Right ventricle myocardium superior (tissue), 1 donor: ENCODE measurements around the gene COL4A4. TPM values are rescaled to one million over a fixed set of nuclear protein-coding genes. Genes with fewer than 3 reads are reported as not detected.
A peak's percentile ranks its signal among the peaks of the same experiment; 100 is the strongest.
"Not testable (repeated sequence)": the region's sequence is repeated elsewhere in the genome, so short reads cannot be mapped to it uniquely, and the experiment has no call there.

Experiments
- ATAC-seq: fragments of 200-7000 bp; cut with Tn5 transposase; one replicate; pipeline ENCODE4 v1.9.1; 2020; ENCODE audit warnings: mild to moderate bottlenecking; ENCODE audit not compliant: poor library complexity
- DNase-seq: peaks from one replicate; pipeline ENCODE4 v3.0.0-alpha.2; 2020
- intact Hi-C: fragments of 100-400 bp; cut with DNase I; formaldehyde crosslinking; loops from one replicate; pipeline ENCODE4 v1.11.2; 2022
- total RNA-seq: library from RNA; stranded (reverse); fragmentation: NEBNext Ultra II Directional; extraction: Animal tissue kit (Norgen Biotek cat#: 25700); gene quantifications from one replicate; pipeline ENCODE4 v1.2.1, GENCODE V29; 2021
- donor health status: DM: no; HTN: yes; CAD: no; lungs with severe emphysema.

Gene COL4A4
- total RNA-seq, 1 donor from 2014 or later = 10.3 TPM

DNA sequence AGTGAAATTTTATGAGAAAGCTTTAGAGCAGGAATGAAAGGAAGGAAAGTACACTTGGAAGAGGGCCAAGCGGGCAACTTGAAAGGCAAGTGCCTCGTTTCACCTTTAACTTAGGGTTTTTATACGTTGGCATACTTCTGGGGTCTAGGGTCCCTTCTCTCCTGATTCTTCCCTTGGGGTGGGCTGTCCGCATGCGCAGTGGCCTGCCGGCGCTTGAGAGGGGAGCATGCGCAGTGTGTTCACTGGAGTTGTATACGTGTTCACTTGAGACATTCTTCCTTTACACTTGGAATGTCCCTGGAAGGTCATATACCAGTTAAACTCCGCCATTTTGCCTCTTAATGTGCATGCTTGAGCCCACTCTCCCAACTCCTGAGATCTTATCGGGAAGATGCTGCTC is 7.8 kb upstream of the COL4A4 start:
- intact Hi-C loops, DNase-seq: not testable (repeated sequence)

DNA sequence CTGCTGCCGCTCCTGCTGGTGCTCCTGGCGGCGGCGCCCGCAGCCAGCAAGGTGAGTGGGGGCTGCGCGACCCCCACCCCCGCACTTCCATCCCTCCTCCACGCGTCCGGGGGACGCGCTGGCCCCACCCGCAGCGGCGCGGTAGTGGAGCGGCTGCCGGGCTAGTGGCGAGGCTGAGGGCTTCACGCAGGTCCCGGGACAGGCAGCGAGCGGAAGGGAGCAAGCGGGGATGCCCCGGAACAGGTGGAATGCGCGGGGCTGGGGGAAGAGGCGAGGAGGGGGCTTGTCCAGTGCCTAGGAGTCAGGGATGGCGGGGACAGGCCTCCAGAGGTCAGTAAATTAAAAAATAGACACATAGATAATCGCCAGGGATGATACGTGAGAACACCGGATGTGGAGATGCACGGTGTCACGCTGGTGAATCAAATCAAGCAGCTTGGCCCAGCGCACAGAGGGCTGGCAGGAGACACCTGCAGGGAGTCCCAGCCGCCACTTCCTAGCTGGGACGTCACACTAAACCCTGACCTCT is 822 bp upstream of the COL4A4 start:
- intact Hi-C loops = no loop called here
- DNase-seq (peak; percentile 62), ATAC-seq (peak; percentile 50)

More for the DNA sequence above, 7.8 kb upstream of the COL4A4 start:
- ATAC-seq = not testable (repeated sequence)

DNA sequence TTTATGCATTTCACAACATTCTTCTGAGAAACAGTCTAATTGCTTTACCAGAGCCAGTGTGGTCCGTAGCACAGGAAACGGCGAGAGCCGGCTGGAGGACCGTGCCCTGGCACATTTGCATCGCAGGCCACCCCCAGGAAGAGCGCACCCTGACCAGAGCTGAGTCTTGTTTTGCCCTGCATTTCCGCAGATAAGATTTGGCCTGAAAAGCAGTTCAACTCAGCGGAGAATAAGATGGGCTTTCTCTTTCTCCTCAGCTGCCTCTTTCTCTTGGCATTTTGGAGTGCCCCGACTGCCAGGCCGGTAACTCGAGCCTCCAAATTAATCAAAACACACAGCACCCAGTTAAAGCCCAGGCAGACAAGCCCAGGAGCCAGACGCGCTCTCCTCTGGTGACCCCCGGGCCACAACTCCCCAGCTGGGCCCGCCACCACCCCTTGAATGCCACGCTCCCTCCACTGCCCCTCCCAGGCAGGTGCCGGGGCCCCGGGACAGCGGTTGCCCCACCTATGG is 464 bp downstream of the COL4A4 start:
- peak; percentile 40 for DNase-seq

DNA sequence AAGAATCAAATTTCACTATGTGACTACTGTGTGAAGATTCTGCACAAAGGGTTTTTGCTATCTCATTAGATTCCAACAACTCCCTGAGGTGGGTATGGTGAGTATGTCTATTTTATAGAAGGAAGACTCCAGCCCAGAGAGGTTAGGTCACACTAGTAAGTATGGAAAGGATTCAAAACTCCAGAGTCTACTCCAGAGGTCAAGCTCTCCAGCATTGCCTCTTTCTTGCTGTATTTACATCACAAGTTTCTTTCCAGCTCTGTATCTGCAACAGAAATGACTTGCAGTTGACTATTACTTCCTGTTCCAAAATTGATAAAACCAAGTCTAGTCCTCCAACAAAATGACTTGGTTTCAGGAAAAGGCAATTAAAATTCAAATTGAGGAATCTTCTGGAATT is 2.1 kb downstream of the COL4A4 start:
- intact Hi-C loops = no loop called here
- no peak for DNase-seq
- ATAC-seq = no peak

More for the DNA sequence above, 464 bp downstream of the COL4A4 start:
- intact Hi-C loops = no loop called here
- peak; percentile 49 for ATAC-seq

DNA sequence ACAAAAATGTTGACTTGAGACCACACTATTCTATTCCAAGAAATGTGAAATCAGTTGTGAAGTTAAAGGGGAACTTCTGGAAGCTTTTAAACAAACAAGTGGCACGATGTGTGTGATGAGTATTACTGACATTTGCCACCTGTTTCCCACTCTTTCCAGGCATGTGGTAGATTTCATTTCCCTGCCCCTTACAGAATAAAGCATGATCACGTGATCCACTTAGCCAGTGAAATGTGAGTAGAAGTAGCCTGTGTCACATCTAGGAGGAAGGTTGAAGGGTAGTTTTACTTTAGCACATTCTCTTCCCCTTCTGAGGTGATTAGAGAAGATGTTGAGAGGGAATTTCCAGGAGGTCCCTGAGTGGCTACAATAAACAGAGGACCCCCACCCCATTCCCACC is 3.8 kb downstream of the COL4A4 start:
- DNase-seq = no peak
- no peak for ATAC-seq
- intact Hi-C loops = no loop called here

DNA sequence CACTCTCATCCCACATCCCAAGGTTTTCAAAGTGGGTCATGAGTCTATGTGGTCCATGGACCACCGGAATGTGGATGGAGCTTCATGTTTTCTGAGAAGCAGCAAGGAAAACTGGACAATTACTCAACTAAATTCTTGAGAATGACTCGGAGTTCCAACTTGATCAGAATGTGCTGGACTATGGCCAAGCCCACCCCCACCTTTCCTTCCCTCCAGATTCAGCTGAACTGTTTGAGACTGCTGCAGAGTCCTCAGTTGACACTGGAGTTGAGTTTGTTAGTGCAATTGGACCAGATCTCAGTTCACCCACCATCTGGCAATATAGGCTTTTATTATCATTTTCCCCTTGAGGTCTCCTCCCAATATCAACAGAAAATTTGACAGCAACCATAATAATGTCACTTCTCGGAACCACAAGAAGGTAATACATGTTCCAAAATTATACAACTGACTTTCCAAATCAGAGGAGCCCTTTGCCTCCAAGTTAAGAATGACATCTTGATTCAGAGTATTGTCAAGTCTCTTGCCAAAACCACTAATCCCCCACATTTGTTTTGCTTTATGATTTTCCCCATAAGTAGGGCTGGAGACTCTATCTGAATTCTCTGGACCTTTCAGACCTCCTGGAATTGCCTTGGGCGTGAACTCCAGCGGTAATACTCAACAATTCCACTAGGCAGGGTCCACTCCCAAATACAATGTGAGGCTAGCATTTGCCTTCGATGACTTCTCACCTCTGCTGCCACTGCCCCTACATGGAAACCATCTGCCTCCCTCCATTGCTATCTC is 8.8 kb downstream of the COL4A4 start:
- ATAC-seq = peak; percentile 69
- DNase-seq = peak; percentile 69
- intact Hi-C loops = no loop called here

DNA sequence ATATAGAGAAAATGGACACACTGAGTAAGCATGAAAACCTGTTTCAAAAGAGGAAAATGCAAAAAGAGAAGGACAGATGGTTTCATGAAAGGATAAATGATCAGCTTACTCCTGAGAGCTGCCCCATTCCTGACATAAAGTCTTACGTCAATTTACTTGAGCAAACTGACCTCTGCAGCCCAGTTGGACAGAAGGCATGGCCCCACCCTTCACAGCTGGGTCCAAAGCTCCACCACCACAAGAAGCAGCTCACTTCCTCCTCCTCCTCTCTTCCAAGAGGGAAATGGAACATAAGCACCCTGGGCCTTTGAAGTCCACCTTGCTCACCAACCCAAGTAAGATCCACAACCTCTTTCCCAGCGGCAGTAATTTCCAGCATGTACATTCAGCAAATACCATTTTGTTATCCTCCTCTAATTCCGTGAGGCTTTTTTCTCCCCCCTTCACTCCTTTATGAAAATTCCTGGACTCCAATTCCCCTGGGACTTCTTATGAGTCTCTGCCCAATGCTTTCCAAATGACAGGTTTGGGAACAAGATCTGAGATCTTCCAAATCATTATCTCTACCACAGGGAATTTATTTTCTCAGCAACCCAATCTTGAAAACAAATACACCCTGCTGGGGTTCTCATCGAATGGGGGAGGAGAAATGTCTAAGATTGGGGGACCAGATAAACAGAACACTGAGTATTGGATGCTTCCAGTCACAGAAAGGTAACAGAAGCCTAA is 10.1 kb downstream of the COL4A4 start:
- peak; percentile 76 for DNase-seq
- intact Hi-C loops = no loop called here

DNA sequence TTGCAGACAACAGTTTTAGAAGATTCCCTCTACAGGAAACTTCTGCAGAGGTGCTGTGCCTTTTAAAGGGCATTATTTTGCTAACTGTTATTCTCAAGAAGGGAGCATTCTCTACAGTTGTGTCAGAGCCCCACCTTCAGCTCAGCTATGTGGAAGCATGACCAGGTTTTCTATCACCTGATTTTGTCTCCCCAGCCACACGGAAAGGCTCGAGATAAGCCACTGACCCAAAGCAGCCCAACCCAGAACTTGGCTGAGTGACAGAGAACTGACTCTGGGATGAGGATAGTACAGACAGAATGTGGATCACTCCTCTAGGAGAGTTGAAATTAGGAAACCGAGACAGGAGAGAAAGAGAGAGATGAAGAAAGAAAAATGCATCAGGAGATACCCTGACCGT is 10.7 kb downstream of the COL4A4 start:
- DNase-seq (no peak), ATAC-seq (peak; percentile 42)
- intact Hi-C loops = no loop called here

More for the DNA sequence above, 10.1 kb downstream of the COL4A4 start:
- peak; percentile 81 for ATAC-seq

DNA sequence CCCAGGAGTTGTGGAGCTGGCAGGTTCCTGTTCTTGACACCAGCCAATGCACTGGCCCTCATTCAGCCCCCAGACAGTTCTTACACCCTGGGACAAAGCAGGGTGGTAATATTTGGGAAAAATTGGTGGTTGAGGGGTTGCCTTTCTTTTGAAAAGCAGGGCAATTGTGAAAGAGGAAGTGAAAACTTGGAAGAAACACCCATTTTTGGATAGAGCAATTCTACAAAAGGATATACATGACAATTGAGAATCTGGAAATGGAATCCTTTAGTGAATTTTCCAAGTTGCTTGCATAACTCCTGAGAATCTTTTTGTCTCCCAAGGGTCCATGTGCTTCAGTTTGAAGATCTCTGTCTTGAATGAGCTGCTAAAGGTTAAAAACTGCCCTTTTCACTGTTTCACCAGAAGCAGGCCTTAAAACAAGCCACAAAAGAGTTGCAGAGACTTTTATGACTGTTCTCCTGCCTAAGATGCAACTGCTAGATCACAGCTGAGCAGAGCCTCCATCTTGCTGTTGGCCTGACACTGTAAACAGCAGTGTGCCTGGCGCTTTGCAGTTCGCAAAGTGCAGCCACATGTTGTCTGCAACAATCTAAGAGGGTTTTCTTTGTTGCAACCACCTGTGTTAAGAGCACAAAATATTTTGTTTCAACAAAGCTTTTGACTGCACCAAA is 11.8 kb downstream of the COL4A4 start:
- ATAC-seq (peak; percentile 8), DNase-seq (no peak)
- intact Hi-C loops = no loop called here

DNA sequence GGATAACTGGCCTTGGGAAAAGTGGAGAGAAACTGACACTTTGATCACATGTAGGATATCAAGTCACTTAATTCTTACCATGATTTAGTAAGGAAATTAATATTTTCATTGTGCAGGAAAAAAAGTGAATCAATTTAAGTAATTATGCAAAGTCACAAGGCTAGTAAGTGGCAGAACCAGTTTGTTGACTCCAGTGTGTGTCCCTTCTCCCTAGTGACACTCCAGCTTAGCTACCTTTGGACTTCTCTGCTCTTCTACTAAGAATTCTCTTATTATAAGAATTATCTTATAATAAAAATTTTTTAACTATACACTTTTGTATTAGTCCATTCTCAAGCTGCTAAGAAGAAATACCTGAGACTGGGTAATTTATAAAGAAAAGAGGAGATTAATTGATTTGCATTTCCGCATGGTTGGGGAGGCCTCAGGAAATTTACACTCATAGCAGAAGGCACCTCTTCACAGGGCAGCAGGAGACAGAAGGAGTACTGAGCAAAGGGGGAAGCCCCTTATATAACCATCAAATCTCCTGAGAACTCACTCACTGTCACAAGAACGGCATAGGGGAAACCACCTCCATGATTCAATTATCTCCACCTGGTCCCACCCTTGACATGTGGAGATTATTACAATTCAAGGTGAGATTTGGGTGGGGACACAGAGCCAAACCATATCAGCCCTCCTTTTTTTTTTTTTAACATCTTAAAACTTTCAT is 13.6 kb downstream of the COL4A4 start:
- intact Hi-C loops = no loop called here
- ATAC-seq (no peak), DNase-seq (no peak)

DNA sequence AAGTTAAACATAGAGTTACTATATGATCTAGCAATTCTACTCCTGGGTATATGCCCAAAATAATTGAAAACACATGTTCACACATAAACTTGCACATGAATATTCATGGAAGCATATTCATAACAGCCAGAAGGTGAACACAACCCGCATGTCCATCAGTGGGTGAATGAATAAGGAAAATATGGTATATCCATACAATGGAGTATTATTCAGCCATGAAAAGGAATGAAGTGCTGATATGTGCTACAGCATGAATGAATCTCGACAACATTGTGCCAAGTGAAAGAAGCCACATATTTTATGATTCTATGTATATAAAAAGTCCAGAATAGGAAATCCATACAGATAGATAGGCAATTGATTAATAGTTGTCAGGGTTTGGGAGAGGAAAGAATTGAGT is 15.9 kb downstream of the COL4A4 start:
- no peak for ATAC-seq
- no peak for DNase-seq
- intact Hi-C loops = no loop called here

DNA sequence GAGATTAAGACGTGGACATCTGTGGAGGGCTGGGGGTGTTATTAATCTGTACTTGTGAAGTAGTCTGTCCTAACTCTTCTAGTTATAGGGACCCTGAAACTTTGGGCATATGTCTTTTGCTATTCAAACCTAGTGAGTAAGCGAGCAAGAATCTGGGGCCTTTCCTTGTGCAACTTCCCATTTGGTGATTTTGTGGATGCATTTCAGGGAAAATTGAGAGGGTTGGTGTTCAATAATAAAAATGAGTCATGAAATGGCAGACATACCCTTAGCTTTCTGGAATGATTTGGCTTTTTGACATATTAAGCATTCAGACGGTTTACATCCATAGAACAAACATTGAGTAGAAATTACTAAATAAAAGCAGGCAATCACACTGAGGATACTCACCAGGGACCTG is 17.0 kb downstream of the COL4A4 start:
- no peak for ATAC-seq
- DNase-seq = no peak
- intact Hi-C loops = no loop called here

DNA sequence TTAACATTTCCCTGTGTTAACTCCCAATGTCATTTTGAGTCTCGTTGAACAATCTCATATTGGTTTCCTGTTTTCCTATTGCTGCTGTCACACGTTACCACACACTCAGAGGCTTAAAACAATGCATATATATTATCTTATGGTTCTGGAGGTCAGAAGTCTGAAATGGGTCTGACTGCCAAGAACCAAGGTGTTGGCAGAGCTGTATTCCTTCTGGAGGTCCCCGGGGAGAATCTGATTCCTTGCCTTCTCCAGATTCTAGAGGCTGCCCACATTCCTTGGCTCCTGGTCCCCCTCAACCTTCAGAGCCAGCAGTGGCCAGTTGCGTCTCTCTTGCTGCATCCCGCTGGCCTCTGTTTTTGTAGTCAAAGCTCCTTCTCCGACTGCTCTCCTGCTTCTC is 17.5 kb downstream of the COL4A4 start:
- intact Hi-C loops = no loop called here
- no peak for ATAC-seq

DNA sequence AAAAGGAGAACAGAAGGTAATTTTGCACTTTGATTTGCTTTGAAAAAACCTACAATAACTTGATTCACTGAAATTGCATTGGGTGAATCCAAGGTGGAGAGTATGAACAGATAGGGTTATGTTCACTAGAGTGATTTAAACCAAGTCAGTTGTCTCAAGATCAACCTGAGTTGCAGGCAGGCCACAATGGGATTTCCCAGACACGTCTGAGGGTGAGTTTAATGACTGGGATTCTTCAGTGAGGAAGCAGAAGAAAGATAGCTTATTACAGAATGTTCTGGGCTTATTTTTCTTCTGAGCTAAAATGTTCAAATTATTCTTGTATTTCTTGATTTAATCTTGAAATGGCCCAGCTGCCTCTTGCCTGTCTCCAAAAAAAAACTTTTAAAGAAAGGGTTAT is 20.1 kb downstream of the COL4A4 start:
- ATAC-seq = peak; percentile 55
- no peak for DNase-seq
- intact Hi-C loops = no loop called here

More for the DNA sequence above, 17.5 kb downstream of the COL4A4 start:
- DNase-seq = no peak

DNA sequence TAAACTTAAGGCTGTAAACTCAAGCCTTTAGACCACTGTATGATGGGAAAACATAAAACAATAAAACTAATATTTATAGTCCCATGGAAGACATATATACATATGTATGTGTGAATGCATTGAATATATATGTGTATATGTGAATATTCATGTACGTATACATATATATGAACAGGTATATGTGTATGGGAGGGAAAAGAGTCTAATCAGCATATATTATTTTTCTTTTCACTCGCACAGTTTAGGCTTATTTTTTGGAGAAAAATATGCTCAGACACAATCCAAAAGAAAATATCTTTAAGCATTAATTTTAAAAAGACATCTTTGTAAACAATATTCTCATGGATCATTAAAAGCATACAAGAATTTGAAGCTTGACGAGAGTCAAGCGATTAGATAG is 22.7 kb downstream of the COL4A4 start:
- DNase-seq (no peak), ATAC-seq (no peak)
- intact Hi-C loops = no loop called here

DNA sequence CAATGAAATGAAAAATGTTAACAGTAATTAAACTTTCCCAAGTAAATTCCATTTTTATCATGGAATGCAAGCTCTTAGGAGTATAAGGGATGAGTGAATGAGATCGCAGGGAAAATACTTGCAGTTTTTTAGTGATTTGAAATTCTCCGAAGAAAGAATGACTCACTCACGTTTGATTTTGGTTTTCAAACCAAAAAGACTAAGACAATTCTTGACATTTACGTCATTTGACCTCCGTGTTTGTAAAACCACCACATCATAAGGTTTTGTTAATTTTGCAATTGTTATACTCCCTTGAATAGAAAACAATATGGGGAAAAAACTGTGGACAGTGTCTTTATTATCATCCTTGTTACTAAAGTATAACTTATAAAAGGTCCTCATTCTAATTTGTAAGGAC is 29.4 kb downstream of the COL4A4 start:
- intact Hi-C loops = no loop called here
- DNase-seq (no peak), ATAC-seq (no peak)

DNA sequence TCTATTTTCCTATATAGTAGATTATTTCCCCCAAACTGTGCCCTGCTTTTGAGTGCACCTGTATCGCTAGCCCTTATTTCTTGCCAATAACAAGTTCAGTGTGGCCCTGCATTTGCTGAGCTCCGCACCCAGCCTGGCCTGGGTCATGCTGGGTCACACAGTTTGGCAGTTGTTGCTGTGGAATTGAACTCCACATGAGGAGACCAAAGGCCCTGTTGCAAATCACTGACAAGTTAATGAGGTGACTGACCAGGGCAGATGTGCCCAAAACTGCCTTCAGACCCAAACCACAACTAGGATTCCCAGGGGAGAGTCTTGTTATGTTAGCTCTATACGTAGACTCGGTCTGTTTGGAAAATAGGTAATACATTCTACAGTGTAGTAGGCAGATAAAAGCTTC is 31.0 kb downstream of the COL4A4 start:
- DNase-seq (no peak), ATAC-seq (peak; percentile 64)
- intact Hi-C loops = no loop called here

DNA sequence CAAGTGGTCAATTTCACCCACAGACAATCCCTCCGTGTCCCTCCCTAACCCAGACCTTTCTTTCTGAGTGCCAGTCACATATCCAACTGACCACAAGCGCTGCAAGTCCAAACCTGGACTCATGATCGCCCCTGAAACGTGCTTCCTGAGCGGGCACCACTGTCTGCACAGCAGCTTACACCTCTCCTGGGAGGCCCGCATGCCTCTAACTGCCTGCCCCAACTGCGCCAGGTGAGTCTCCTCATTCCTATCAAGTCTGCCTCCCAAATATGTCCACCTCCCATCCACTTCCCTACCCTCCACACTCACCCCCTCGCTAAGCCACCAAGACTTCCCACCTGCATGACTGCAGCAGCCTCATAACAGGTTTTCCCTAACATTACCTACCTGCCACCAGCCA is 33.4 kb downstream of the COL4A4 start:
- intact Hi-C loops = loop anchor here (2.0 kb wide), 1 partner anchor 110 kb away; no protein-coding TSS in a partner anchor
- DNase-seq (no peak), ATAC-seq (no peak)
